ENCODE results near the gene ZNF462. TPM values are rescaled to one million over a fixed set of nuclear protein-coding genes. Genes with fewer than 3 reads are reported as not detected.

Gene ZNF462, protein sequence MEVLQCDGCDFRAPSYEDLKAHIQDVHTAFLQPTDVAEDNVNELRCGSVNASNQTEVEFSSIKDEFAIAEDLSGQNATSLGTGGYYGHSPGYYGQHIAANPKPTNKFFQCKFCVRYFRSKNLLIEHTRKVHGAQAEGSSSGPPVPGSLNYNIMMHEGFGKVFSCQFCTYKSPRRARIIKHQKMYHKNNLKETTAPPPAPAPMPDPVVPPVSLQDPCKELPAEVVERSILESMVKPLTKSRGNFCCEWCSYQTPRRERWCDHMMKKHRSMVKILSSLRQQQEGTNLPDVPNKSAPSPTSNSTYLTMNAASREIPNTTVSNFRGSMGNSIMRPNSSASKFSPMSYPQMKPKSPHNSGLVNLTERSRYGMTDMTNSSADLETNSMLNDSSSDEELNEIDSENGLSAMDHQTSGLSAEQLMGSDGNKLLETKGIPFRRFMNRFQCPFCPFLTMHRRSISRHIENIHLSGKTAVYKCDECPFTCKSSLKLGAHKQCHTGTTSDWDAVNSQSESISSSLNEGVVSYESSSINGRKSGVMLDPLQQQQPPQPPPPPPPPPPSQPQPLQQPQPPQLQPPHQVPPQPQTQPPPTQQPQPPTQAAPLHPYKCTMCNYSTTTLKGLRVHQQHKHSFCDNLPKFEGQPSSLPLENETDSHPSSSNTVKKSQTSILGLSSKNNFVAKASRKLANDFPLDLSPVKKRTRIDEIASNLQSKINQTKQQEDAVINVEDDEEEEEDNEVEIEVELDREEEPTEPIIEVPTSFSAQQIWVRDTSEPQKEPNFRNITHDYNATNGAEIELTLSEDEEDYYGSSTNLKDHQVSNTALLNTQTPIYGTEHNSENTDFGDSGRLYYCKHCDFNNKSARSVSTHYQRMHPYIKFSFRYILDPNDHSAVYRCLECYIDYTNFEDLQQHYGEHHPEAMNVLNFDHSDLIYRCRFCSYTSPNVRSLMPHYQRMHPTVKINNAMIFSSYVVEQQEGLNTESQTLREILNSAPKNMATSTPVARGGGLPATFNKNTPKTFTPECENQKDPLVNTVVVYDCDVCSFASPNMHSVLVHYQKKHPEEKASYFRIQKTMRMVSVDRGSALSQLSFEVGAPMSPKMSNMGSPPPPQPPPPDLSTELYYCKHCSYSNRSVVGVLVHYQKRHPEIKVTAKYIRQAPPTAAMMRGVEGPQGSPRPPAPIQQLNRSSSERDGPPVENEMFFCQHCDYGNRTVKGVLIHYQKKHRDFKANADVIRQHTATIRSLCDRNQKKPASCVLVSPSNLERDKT (N-terminal part only)
- total RNA-seq, result 10.9 and 14.1 TPM in 2 replicates

DNA sequence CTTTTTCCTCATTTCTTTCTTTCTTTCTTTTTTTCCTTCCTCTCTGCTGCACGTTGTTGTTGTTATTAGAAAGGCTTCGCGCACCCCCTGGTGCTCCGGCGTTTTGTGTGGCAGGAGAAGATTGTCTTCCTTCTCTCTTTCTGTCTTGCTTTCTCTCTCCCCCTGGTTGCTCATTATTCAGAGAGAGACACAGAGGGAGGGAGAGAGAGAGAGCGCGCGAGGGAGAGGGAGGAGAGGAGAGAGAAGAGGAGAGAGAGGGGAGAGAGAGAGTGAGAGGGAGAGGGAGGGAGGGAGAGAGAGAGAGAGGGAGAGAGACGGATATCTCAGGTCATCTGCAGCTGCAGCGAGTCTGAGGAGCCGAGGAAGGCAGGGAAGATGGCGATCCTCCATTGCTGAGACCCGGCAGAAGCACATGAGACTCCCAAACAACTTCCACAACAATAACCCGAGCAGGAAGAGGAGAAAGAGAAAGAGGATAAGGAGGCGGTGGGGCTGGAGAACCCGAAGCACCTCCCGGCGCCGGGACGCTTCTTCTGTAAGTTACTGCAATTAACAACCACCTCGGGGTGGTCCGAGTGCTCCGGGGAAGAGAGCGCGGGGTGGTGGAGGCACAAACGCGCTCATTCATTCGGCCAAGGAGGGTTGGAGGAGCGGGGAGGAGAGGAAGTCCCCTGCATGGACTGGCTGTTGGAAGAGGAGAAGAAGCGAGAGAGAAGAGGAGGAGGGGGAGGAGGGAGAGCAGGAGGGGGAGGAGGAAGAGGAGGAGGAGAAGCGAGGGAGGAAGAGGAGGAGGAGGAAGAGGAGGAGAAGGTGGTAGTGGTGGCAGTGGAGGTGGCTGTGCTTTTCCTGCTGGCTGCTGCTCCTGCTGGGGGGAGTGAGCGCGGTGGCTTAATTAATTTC, at the start of gene ZNF462:
Gene ZNF462, plus strand, starts transcription at position 346 of the 900 bp plus-strand sequence. CDS start 60,218 bp downstream, outside the sequence.

Small RNAs within 50 kb of the gene (small RNA-seq; reads per million reads assigned to genes)
- not detected for gene RNA5SP292
